Gastroesophageal sphincter (tissue), 4 donors: ENCODE results near the gene SERGEF. TPM values are rescaled to one million over a fixed set of nuclear protein-coding genes. Genes with fewer than 3 reads are reported as not detected.

Experiments used
- ATAC-seq: fragments of 150-250 bp; one replicate; pipeline ENCODE4 v1.9.1; 2016; ENCODE audit warnings: mild to moderate bottlenecking, moderate library complexity
- H3K27ac ChIP-seq, 4 donors: fragments of 200-600 bp; sonication (generic) in 3 of 4; 1 replicate in 3 of 4; 2 replicates in 1 of 4; pipeline ENCODE4 v1.5.1; 2016 to 2019
- H3K27me3 ChIP-seq: fragments of 200-600 bp; sonication (generic); one replicate; pipeline ENCODE4 v1.5.1; 2019
- H3K36me3 ChIP-seq, 2 donors: fragments of 200-600 bp; sonication (generic); one replicate each; pipeline ENCODE4 v1.5.1; 2019; ENCODE audit warnings: control low read depth in 1 of 2
- H3K4me1 ChIP-seq, 3 donors: fragments of 200-600 bp; sonication (generic); 1 replicate in 2 of 3; 2 replicates in 1 of 3; pipeline ENCODE4 v1.5.1; 2016 to 2019; ENCODE audit warnings: control low read depth in 2 of 3
- H3K4me3 ChIP-seq, 2 donors: fragments of 200-600 bp; sonication (generic); one replicate each; pipeline ENCODE4 v1.5.1; 2019; ENCODE audit warnings: mild to moderate bottlenecking in 1 of 2, moderate library complexity in 1 of 2
- H3K9me3 ChIP-seq, 3 donors: fragments of 200-600 bp; sonication (generic); one replicate each; pipeline ENCODE4 v1.5.1; 2017 to 2019; ENCODE audit warnings: control low read depth in 2 of 3
- EP300 ChIP-seq: sonication (generic); formaldehyde crosslinking; IDR thresholded peaks from one replicate; pipeline ENCODE4 v1.6.1; 2017; ENCODE audit warnings: antibody characterized with exemption, mild to moderate bottlenecking
- POLR2A ChIP-seq, 2 donors: fragments of 450-650 bp; IDR thresholded peaks; one replicate each; pipeline ENCODE4 v1.6.1; 2017; ENCODE audit warnings: antibody characterized with exemption in 2 of 2, mild to moderate bottlenecking in 2 of 2, moderate library complexity in 1 of 2
- POLR2AphosphoS5 ChIP-seq: sonication (generic); formaldehyde crosslinking; IDR thresholded peaks from one replicate; pipeline ENCODE4 v1.6.1; 2017; ENCODE audit warnings: antibody characterized with exemption
- WGBS, 2 donors: methylation state at CpG; one replicate each; pipeline ENCODE4 v1.1.5; 2018; ENCODE audit warnings: low coverage in 1 of 2; 5-methylcytosine and 5-hydroxymethylcytosine counted together
- total RNA-seq, 4 donors: library from RNA; depleted of rRNA; stranded (reverse); fragments of >200 nt; gene quantifications; one replicate each; pipeline ENCODE4 v1.1.0, GENCODE V29; 2016
- TF ChIP-seq, protein P1 (sequence below), 4 experiments: fragments of 200-600 bp in 2 of 4; fragments of 450-650 bp in 2 of 4; sonication (generic) in 1 of 4; IDR thresholded peaks; one replicate each; pipeline ENCODE4 v1.5.1; 2017 to 2019; ENCODE audit warnings: antibody characterized with exemption in 4 of 4, mild to moderate bottlenecking in 2 of 4, moderate library complexity in 2 of 4

Gene SERGEF
- total RNA-seq, 4 donors from 2014 or later: 35.5 to 42.5 (median 36.3) TPM

GRCh38 chr11:17770048-17770652 is 242.7 kb downstream of the SERGEF start:
- Histone ChIP-seq H3K27me3 (no peaks in the 10 kb centered on the region), H3K36me3 (no peaks in the 10 kb centered on the region), H3K4me1 (no peaks in the 10 kb centered on the region), H3K4me3 (no peak overlapping the region), H3K27ac (no peak overlapping the region), H3K9me3 (no peaks in the 10 kb centered on the region)
- TF ChIP-seq POLR2AphosphoS5: no peak
- TF ChIP-seq POLR2A (IDR thresholded peaks at IDR 0.05): no peak
- TF ChIP-seq EP300: no peak
- TF ChIP-seq, protein P1, sequence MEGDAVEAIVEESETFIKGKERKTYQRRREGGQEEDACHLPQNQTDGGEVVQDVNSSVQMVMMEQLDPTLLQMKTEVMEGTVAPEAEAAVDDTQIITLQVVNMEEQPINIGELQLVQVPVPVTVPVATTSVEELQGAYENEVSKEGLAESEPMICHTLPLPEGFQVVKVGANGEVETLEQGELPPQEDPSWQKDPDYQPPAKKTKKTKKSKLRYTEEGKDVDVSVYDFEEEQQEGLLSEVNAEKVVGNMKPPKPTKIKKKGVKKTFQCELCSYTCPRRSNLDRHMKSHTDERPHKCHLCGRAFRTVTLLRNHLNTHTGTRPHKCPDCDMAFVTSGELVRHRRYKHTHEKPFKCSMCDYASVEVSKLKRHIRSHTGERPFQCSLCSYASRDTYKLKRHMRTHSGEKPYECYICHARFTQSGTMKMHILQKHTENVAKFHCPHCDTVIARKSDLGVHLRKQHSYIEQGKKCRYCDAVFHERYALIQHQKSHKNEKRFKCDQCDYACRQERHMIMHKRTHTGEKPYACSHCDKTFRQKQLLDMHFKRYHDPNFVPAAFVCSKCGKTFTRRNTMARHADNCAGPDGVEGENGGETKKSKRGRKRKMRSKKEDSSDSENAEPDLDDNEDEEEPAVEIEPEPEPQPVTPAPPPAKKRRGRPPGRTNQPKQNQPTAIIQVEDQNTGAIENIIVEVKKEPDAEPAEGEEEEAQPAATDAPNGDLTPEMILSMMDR (IDR thresholded peaks at IDR 0.05): no peak
- 60% methylated on average over 2 of the region's 9 CpGs; no CpG with 5 or more reads in 1 of the 2 donors for WGBS, 2 donors
- no peak for ATAC-seq

- H3K36me3 ChIP-seq: no peaks in the 10 kb centered on the region
- H3K4me3 ChIP-seq: no peak overlapping the region
- H3K9me3 ChIP-seq: no peaks in the 10 kb centered on the region
- no peak overlapping the region for H3K27ac ChIP-seq
- H3K27me3 ChIP-seq: no peaks in the 10 kb centered on the region
- H3K4me1 ChIP-seq: no peaks in the 10 kb centered on the region
- no peak for ATAC-seq
- no peak for TF ChIP-seq EP300
- TF ChIP-seq POLR2A (IDR thresholded peaks at IDR 0.05): no peak
- TF ChIP-seq, protein P1 (IDR thresholded peaks at IDR 0.05): no peak
- no peak for TF ChIP-seq POLR2AphosphoS5
- WGBS, 2 donors: 89 to 100% methylated on average over 1 of the region's 1 CpG
These were observed 243.6 kb downstream of the SERGEF start for GRCh38 chr11:17769218-17769617.

DNA sequence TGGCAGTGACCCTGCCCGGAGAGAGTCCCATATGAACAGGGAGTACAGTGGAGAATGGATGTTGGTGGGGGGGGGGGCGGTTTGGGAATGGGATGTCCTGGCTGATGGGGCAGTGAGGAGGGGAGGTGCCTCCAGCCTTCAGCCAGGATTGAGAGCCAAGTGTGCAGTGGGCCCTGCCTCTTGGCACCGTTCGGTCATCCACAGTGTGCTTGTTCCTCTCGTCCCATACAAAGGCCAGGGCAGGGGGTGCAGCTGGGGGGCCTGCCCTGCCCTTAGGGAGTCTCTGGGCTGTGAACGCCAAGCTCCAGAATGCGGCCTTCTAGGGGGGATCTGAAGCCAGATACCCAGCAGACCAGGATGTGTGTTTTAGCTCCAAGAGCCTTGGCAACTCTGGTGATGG is 244.3 kb downstream of the SERGEF start:
- Histone ChIP-seq H3K27me3 (no peaks in the 10 kb centered on the region), H3K4me1 (no peaks in the 10 kb centered on the region), H3K27ac (no peak overlapping the region), H3K9me3 (no peaks in the 10 kb centered on the region), H3K4me3 (no peak overlapping the region), H3K36me3 (no peaks in the 10 kb centered on the region)
- WGBS, 2 donors: 100% methylated on average over 2 of the region's 7 CpGs; no CpG with 5 or more reads in 1 of the 2 donors
- TF ChIP-seq POLR2A (IDR thresholded peaks at IDR 0.05) (no peak), EP300 (no peak), POLR2AphosphoS5 (no peak)
- TF ChIP-seq, protein P1 (IDR thresholded peaks at IDR 0.05): no peak
- ATAC-seq: no peak

DNA sequence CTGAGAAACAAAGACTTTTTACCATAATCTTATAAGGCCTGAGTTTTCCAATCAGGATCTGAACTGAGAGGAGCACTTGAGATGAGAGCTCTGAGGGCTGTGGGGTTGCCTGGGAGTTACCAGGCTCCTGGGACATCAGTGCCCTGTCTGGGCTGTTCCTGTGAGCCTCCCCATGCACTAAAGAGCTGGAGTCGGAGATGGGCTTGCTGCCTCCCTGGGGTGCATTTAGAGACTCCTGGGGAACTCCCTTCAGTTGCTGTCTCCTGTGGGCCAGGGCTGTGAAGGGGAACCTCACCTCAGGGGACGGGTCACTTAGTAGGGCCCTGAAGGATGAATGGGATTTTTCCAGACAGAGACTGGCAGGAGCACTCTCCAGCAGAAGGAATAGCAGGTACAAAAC is 244.9 kb downstream of the SERGEF start:
- Histone ChIP-seq H3K4me1 (no peaks in the 10 kb centered on the region), H3K9me3 (no peaks in the 10 kb centered on the region), H3K27ac (no peak overlapping the region), H3K36me3 (no peaks in the 10 kb centered on the region), H3K27me3 (no peaks in the 10 kb centered on the region), H3K4me3 (no peak overlapping the region)
- WGBS, 2 donors: no CpG with 5 or more reads among the region's 2 CpGs
- no peak for ATAC-seq
- TF ChIP-seq POLR2AphosphoS5 (no peak), POLR2A (IDR thresholded peaks at IDR 0.05) (no peak), EP300 (no peak)
- TF ChIP-seq, protein P1 (IDR thresholded peaks at IDR 0.05): no peak

DNA sequence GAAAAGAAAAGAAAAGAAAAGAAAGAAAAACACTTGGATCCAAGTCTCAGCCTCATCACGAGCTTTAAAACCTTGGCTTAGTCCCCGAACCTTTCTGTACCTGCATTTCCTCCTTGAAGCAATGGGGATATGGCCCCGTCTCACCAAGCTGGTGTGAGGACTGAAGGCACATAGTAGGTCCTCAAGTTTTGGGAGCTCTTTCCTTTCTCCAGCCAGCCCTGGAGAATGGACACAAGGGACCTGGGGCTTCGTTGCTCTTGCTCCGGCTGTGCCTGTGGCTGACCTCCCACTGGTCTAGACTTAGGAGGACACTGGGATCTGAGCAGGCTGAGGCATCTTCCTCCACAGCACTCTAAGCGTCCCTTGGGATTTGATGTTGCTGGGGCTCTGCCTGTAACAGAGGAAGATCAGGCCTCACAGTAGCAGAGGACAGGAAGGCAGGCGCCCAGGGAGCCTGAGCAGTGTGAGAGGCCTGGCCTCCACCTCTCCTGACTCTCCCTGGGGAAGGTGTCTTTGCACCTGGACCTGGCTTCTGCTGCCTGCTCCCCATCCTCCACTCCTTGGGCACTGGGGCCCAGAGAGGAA is 245.5 kb downstream of the SERGEF start:
- Histone ChIP-seq H3K27ac (no peak overlapping the region), H3K27me3 (no peaks in the 10 kb centered on the region), H3K4me1 (no peaks in the 10 kb centered on the region), H3K36me3 (no peaks in the 10 kb centered on the region), H3K4me3 (no peak overlapping the region), H3K9me3 (no peaks in the 10 kb centered on the region)
- 83% methylated on average over 4 to 6 of the region's 7 CpGs for WGBS, 2 donors
- no peak for TF ChIP-seq EP300
- no peak for TF ChIP-seq POLR2A (IDR thresholded peaks at IDR 0.05)
- no peak for TF ChIP-seq POLR2AphosphoS5
- TF ChIP-seq, protein P1 (IDR thresholded peaks at IDR 0.05): no peak
- no peak for ATAC-seq
